ENCODE results near the gene TARS3.

TARS3 gene

GRCh38 chr15:101619615-101619865 is 104.7 kb downstream of the TARS3 start:
- DNase-seq, result no peak

- DNase-seq, result no peak
Observed at GRCh38 chr15:101618851-101619614, 105.2 kb downstream of the TARS3 start.

GRCh38 chr15:101618076-101618475 is 106.2 kb downstream of the TARS3 start:
- DNase-seq, result no peak

- DNase-seq, result no peak
Observed at GRCh38 chr15:101617390-101617965, 106.8 kb downstream of the TARS3 start.

- DNase-seq, result peak; percentile 8
Observed at GRCh38 chr15:101615986-101616848, 108.1 kb downstream of the TARS3 start.

- DNase-seq, result no peak
Observed at GRCh38 chr15:101615414-101615985, 108.8 kb downstream of the TARS3 start.

- no peak for DNase-seq
Observed at GRCh38 chr15:101614761-101615160, 109.5 kb downstream of the TARS3 start.

GRCh38 chr15:101614001-101614585 is 110.2 kb downstream of the TARS3 start:
- no peak for DNase-seq

GRCh38 chr15:101613130-101614000 is 110.9 kb downstream of the TARS3 start:
- peak; percentile 88 for DNase-seq

GRCh38 chr15:101612676-101613075 is 111.6 kb downstream of the TARS3 start:
- DNase-seq, result no peak

GRCh38 chr15:101611580-101612299 is 112.5 kb downstream of the TARS3 start:
- no peak for DNase-seq

- no peak for DNase-seq
Observed at GRCh38 chr15:101611007-101611406, 113.3 kb downstream of the TARS3 start.

- no peak for DNase-seq
Observed at GRCh38 chr15:101610611-101611000, 113.7 kb downstream of the TARS3 start.

- DNase-seq, result no peak
Observed at GRCh38 chr15:101609742-101610610, 114.3 kb downstream of the TARS3 start.

GRCh38 chr15:101608201-101608600 is 116.1 kb downstream of the TARS3 start:
- DNase-seq, result no peak

- no peak for DNase-seq
Observed at GRCh38 chr15:101607108-101607507, 117.2 kb downstream of the TARS3 start.

- no peak for DNase-seq
Observed at GRCh38 chr15:101604124-101604874, 120.0 kb downstream of the TARS3 start.
